ENCODE results near the gene AOC2. TPM values are rescaled to one million over a fixed set of nuclear protein-coding genes. Genes with fewer than 3 reads are reported as not detected.

The AOC2 gene
- total and polyA plus RNA-seq, 2 of the 13 experiments (the other 11 are each of a cell fraction or from before 2014, with no cell fraction given): 1.2 to 3.3 TPM

GRCh38 chr17:42855048-42855596, 10.7 kb downstream of the AOC2 start (continued):
- no peak for TF ChIP-seq ZNF3 (CRISPR knock-in tag; IDR thresholded peaks at IDR 0.05)
- TF ChIP-seq AHDC1 (CRISPR knock-in tag; IDR thresholded peaks at IDR 0.05; ENCODE audit: borderline replicate concordance): 0 out of 2 replicates have a peak, but pooled peaks have one; percentile 10
- TF ChIP-seq KMT2A (CRISPR knock-in tag; IDR thresholded peaks at IDR 0.05): no peak; the same call in 1 of the 2 replicates
- TF ChIP-seq HMG20A (CRISPR knock-in tag; IDR thresholded peaks at IDR 0.05; ENCODE audit: borderline replicate concordance): peak; percentile 64; the same call in 1 of the 2 replicates
- no peak for TF ChIP-seq ZNF660 (CRISPR knock-in tag; IDR thresholded peaks at IDR 0.05; ENCODE audit: borderline replicate concordance, low read depth)
- TF ChIP-seq HDAC1 (CRISPR knock-in tag; IDR thresholded peaks at IDR 0.05): peak; percentile 55; the same call in 1 of the 2 replicates
- TF ChIP-seq MBD4 (IDR thresholded peaks at IDR 0.05; ENCODE audit: borderline replicate concordance, low read length): no peak
- TF ChIP-seq KLF9 (CRISPR knock-in tag; IDR thresholded peaks at IDR 0.05; ENCODE audit: low read depth): no peak
- TF ChIP-seq ZSCAN20 (CRISPR knock-in tag; IDR thresholded peaks at IDR 0.05; ENCODE audit: borderline replicate concordance): no peak
- peak; percentile 48 for TF ChIP-seq FOSL2 (CRISPR knock-in tag; IDR thresholded peaks at IDR 0.05)
- TF ChIP-seq HHEX (CRISPR knock-in tag; IDR thresholded peaks at IDR 0.05): no peak
- TF ChIP-seq YEATS2 (CRISPR knock-in tag; IDR thresholded peaks at IDR 0.05; ENCODE audit: borderline replicate concordance): no peak
- TF ChIP-seq MED13 (CRISPR knock-in tag; IDR thresholded peaks at IDR 0.05): 0 out of 2 replicates have a peak, but pooled peaks have one; percentile 45
- peak; percentile 66; the same call in 1 of the 2 replicates for TF ChIP-seq CSRNP1 (CRISPR knock-in tag; IDR thresholded peaks at IDR 0.05)
- TF ChIP-seq GATAD2A (CRISPR knock-in tag; IDR thresholded peaks at IDR 0.05): peak; percentile 83
- peak; percentile 57; the same call in 1 of the 2 replicates for TF ChIP-seq SOX5 (CRISPR knock-in tag; IDR thresholded peaks at IDR 0.05; ENCODE audit: borderline replicate concordance)
- TF ChIP-seq BRF2 (CRISPR knock-in tag; IDR thresholded peaks at IDR 0.05): no peak
- no peak for TF ChIP-seq CCAR2 (optimal IDR thresholded peaks at IDR 0.05; ENCODE audit: low read depth, low read length)
- 0 out of 2 replicates have a peak, but pooled peaks have one; percentile 5 for TF ChIP-seq FOXO4 (CRISPR knock-in tag; conservative IDR thresholded peaks at IDR 0.05)
- no peak for TF ChIP-seq STAG1 (CRISPR knock-in tag; IDR thresholded peaks at IDR 0.05)
- TF ChIP-seq ZNF460 (CRISPR knock-in tag; IDR thresholded peaks at IDR 0.05; ENCODE audit: borderline replicate concordance): no peak
- no peak for TF ChIP-seq ZSCAN22 (CRISPR knock-in tag; IDR thresholded peaks at IDR 0.05)
- TF ChIP-seq RORA (CRISPR knock-in tag; IDR thresholded peaks at IDR 0.05): no peak

Measured in HepG2 (cell line).